ENCODE measurements around the gene E2F1.

The E2F1 gene

DNA sequence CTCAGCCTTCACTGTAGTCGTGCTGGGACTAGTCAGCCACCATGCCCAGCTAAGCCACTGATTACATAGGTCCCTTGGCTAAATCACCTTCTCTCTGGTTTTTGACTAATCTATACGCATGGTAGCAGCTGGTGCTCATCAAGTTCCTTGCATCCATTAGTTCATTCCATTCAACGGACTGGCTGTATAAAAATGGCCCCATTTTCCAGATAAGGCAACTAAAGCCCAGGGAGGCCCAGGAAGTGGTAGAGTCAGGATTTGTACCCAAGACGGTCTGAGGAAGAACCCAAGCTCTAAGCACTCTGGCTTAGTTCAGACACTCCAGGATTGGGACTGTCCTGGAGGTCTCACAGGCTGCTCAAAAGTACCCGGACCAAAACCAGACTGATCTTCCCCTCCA, 4.9 kb downstream of the E2F1 start:
- Histone ChIP-seq H3K27me3 (ENCODE audit: insufficient read depth, poor library complexity, severe bottlenecking) (no peaks in the 10 kb centered on the region), H3K4me3 (replicated peaks; ENCODE audit: insufficient read depth, low read length) (no peak overlapping the region), H3K27ac (replicated peaks) (no peak overlapping the region)
- TF ChIP-seq, protein P1, sequence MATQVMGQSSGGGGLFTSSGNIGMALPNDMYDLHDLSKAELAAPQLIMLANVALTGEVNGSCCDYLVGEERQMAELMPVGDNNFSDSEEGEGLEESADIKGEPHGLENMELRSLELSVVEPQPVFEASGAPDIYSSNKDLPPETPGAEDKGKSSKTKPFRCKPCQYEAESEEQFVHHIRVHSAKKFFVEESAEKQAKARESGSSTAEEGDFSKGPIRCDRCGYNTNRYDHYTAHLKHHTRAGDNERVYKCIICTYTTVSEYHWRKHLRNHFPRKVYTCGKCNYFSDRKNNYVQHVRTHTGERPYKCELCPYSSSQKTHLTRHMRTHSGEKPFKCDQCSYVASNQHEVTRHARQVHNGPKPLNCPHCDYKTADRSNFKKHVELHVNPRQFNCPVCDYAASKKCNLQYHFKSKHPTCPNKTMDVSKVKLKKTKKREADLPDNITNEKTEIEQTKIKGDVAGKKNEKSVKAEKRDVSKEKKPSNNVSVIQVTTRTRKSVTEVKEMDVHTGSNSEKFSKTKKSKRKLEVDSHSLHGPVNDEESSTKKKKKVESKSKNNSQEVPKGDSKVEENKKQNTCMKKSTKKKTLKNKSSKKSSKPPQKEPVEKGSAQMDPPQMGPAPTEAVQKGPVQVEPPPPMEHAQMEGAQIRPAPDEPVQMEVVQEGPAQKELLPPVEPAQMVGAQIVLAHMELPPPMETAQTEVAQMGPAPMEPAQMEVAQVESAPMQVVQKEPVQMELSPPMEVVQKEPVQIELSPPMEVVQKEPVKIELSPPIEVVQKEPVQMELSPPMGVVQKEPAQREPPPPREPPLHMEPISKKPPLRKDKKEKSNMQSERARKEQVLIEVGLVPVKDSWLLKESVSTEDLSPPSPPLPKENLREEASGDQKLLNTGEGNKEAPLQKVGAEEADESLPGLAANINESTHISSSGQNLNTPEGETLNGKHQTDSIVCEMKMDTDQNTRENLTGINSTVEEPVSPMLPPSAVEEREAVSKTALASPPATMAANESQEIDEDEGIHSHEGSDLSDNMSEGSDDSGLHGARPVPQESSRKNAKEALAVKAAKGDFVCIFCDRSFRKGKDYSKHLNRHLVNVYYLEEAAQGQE (IDR thresholded peaks at IDR 0.05; ENCODE audit: insufficient replicate concordance, low read depth) = no peak
- TF ChIP-seq POLR2AphosphoS5 (IDR thresholded peaks at IDR 0.05; ENCODE audit: low read depth) (no peak), CTCF (IDR thresholded peaks at IDR 0.05; ENCODE audit: insufficient read depth, low read length) (no peak), GABPA (IDR thresholded peaks at IDR 0.05; ENCODE audit: low read depth) (no peak), SPI1 (IDR thresholded peaks at IDR 0.05; ENCODE audit: borderline replicate concordance, low read depth) (no peak)
- no peak for DNase-seq (ENCODE audit: low read depth in 1 of 2, low spot score in 1 of 2)

- no peak for TF ChIP-seq POLR2AphosphoS5 (IDR thresholded peaks at IDR 0.05; ENCODE audit: low read depth)
- no peak for TF ChIP-seq SPI1 (IDR thresholded peaks at IDR 0.05; ENCODE audit: borderline replicate concordance, low read depth)
- no peaks in the 10 kb centered on the region for H3K27me3 ChIP-seq (ENCODE audit: insufficient read depth, poor library complexity, severe bottlenecking)
- H3K4me3 ChIP-seq (replicated peaks; ENCODE audit: insufficient read depth, low read length) = no peak overlapping the region
- no peak overlapping the region for H3K27ac ChIP-seq (replicated peaks)
- no peak for DNase-seq (ENCODE audit: low read depth in 1 of 2, low spot score in 1 of 2)
Measured at GRCh38 chr20:33680686-33681085, 5.5 kb downstream of the E2F1 start.

GRCh38 chr20:33679758-33680485, 6.3 kb downstream of the E2F1 start:
- Histone ChIP-seq H3K27me3 (ENCODE audit: insufficient read depth, poor library complexity, severe bottlenecking) (no peaks in the 10 kb centered on the region), H3K4me3 (replicated peaks; ENCODE audit: insufficient read depth, low read length) (no peak overlapping the region), H3K27ac (replicated peaks) (no peak overlapping the region)
- TF ChIP-seq GABPA (IDR thresholded peaks at IDR 0.05; ENCODE audit: low read depth) (no peak), SPI1 (IDR thresholded peaks at IDR 0.05; ENCODE audit: borderline replicate concordance, low read depth) (no peak), POLR2AphosphoS5 (IDR thresholded peaks at IDR 0.05; ENCODE audit: low read depth) (no peak), CTCF (IDR thresholded peaks at IDR 0.05; ENCODE audit: insufficient read depth, low read length) (no peak)
- TF ChIP-seq, protein P1 (IDR thresholded peaks at IDR 0.05; ENCODE audit: insufficient replicate concordance, low read depth) = no peak
- DNase-seq (ENCODE audit: low read depth in 1 of 2, low spot score in 1 of 2) = no peak

DNA sequence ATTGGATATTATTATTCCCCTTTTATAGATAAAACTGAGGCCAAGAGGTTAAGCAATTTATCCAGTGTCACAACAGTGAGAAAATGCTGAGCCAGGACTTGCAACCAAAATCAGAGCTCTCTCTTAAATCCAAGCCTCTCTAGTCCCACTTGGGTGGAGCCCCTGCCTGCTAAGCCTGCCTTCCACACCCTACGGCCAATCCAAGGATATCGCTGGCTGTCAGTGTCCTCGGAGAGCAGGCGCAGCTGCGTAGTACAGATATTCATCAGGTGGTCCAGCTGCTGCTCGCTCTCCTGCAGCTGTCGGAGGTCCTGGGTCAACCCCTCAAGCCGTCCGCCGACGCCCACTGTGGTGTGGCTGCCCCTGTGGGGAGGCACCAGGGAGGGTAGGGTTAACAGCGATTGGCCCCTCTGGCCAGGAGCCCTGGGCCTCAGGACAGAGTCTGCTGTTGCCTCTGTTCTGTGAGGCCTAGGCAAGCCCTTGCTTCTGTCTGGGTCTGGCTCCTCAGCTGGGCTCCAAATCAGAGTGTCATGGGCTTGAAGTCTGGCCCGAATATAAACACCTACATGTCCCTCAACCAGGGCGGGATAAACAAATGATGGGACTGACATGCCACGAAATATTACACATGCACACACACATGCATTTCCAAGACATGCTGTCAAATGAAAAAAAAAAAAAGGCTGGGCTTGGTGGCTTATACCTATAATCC, 8.0 kb downstream of the E2F1 start:
- no peak overlapping the region for H3K4me3 ChIP-seq (replicated peaks; ENCODE audit: insufficient read depth, low read length)
- no peaks in the 10 kb centered on the region for H3K27me3 ChIP-seq (ENCODE audit: insufficient read depth, poor library complexity, severe bottlenecking)
- no peak overlapping the region for H3K27ac ChIP-seq (replicated peaks)
- no peak for TF ChIP-seq GABPA (IDR thresholded peaks at IDR 0.05; ENCODE audit: low read depth)
- peak; percentile 18; the same call in 1 of the 2 replicates for TF ChIP-seq POLR2AphosphoS5 (IDR thresholded peaks at IDR 0.05; ENCODE audit: low read depth)
- TF ChIP-seq SPI1 (IDR thresholded peaks at IDR 0.05; ENCODE audit: borderline replicate concordance, low read depth) = no peak
- no peak for TF ChIP-seq CTCF (IDR thresholded peaks at IDR 0.05; ENCODE audit: insufficient read depth, low read length)
- TF ChIP-seq, protein P1 (IDR thresholded peaks at IDR 0.05; ENCODE audit: insufficient replicate concordance, low read depth) = no peak
- DNase-seq (ENCODE audit: low read depth in 1 of 2, low spot score in 1 of 2) = no peak

Measured in HL-60 (cell line).